Liver (tissue), 9 donors: ENCODE data around the gene STK39. TPM values are rescaled to one million over a fixed set of nuclear protein-coding genes. Genes with fewer than 3 reads are reported as not detected.

Experiments used
- DNase-seq: peaks from one replicate; pipeline ENCODE4 v3.0.0-alpha.2; 2017; ENCODE audit warnings: low spot score
- H3K27ac ChIP-seq, 2 donors: one replicate each; pipeline ENCODE4 v1.7.0; 2013; ENCODE audit warnings: inconsistent platforms in 2 of 2, low read length in 2 of 2, control low read depth in 1 of 2, low read depth in 1 of 2, mild to moderate bottlenecking in 1 of 2
- H3K27me3 ChIP-seq, 4 donors: one replicate each; pipeline versions ENCODE4 v1.6.1 to v1.7.0; 2013; ENCODE audit warnings: low read length in 3 of 4, inconsistent platforms in 1 of 4, mild to moderate bottlenecking in 1 of 4, moderate library complexity in 1 of 4; ENCODE audit not compliant: control insufficient read depth in 4 of 4, insufficient read depth in 4 of 4
- H3K36me3 ChIP-seq, 4 donors: one replicate each; pipeline versions ENCODE4 v1.6.1 to v1.7.0; 2013; ENCODE audit warnings: low read length in 3 of 4, mild to moderate bottlenecking in 3 of 4, low read depth in 1 of 4, moderate library complexity in 1 of 4; ENCODE audit not compliant: control insufficient read depth in 4 of 4, insufficient read depth in 3 of 4
- H3K4me1 ChIP-seq, 4 donors: one replicate each; pipeline versions ENCODE4 v1.6.1 to v1.7.0; 2013; ENCODE audit warnings: low read length in 3 of 4, mild to moderate bottlenecking in 3 of 4, moderate library complexity in 1 of 4; ENCODE audit not compliant: control insufficient read depth in 4 of 4, insufficient read depth in 4 of 4
- H3K4me3 ChIP-seq, 3 donors: one replicate each; pipeline versions ENCODE4 v1.6.1 to v1.7.0; 2013; ENCODE audit warnings: low read length in 3 of 3, control low read depth in 1 of 3, low read depth in 1 of 3, mild to moderate bottlenecking in 1 of 3
- H3K9ac ChIP-seq, 2 donors: one replicate each; pipeline ENCODE4 v1.7.0; 2013; ENCODE audit warnings: low read length in 2 of 2, mild to moderate bottlenecking in 2 of 2, moderate library complexity in 2 of 2, control low read depth in 1 of 2, low read depth in 1 of 2
- H3K9me3 ChIP-seq, 4 donors: one replicate each; pipeline versions ENCODE4 v1.6.1 to v1.7.0; 2013; ENCODE audit warnings: low read length in 3 of 4; ENCODE audit not compliant: control insufficient read depth in 4 of 4
- ATF3 ChIP-seq: IDR thresholded peaks from 2 replicates; pipeline ENCODE4 v1.6.1; 2016; ENCODE audit warnings: antibody characterized with exemption
- CTCF ChIP-seq: fragments of 150-350 bp; IDR thresholded peaks from 2 replicates; pipeline ENCODE4 v1.5.1; 2017; ENCODE audit warnings: improper control_type of control experiment, low read depth, low read length; ENCODE audit not compliant: missing input control
- EGR1 ChIP-seq, 2 donors: IDR thresholded peaks; 2 replicates each; pipeline ENCODE4 v1.6.1; 2016 to 2018; ENCODE audit warnings: antibody characterized with exemption in 2 of 2, low read depth in 2 of 2
- FOXA1 ChIP-seq: IDR thresholded peaks from 2 replicates; pipeline ENCODE4 v1.6.1; 2016; ENCODE audit warnings: antibody characterized with exemption
- GABPA ChIP-seq, 2 donors: IDR thresholded peaks in 1 of 2; conservative IDR thresholded peaks in 1 of 2; 2 replicates each; pipeline ENCODE4 v1.6.1; 2016; ENCODE audit warnings: antibody characterized with exemption in 2 of 2, mild to moderate bottlenecking in 1 of 2, moderate library complexity in 1 of 2
- HNF4A ChIP-seq, 2 donors: conservative IDR thresholded peaks; 2 replicates each; pipeline ENCODE4 v1.6.1; 2016; ENCODE audit warnings: antibody characterized with exemption in 2 of 2, mild to moderate bottlenecking in 2 of 2
- HNF4G ChIP-seq: IDR thresholded peaks from 2 replicates; pipeline ENCODE4 v1.6.1; 2016; ENCODE audit warnings: antibody characterized with exemption
- JUND ChIP-seq, 2 donors: IDR thresholded peaks; 2 replicates each; pipeline ENCODE4 v1.6.1; 2016; ENCODE audit warnings: antibody characterized with exemption in 2 of 2
- MAX ChIP-seq: IDR thresholded peaks from 2 replicates; pipeline ENCODE4 v1.6.1; 2016; ENCODE audit warnings: antibody characterized with exemption
- NR2F2 ChIP-seq: IDR thresholded peaks from 2 replicates; pipeline ENCODE4 v1.6.1; 2016; ENCODE audit warnings: antibody characterized with exemption
- RAD21 ChIP-seq, 2 donors: IDR thresholded peaks; 2 replicates each; pipeline ENCODE4 v1.6.1; 2016; ENCODE audit warnings: antibody characterized with exemption in 2 of 2, mild to moderate bottlenecking in 2 of 2
- REST ChIP-seq: IDR thresholded peaks from 2 replicates; pipeline ENCODE4 v1.6.1; 2016; ENCODE audit warnings: antibody characterized with exemption, mild to moderate bottlenecking
- RXRA ChIP-seq, 2 donors: IDR thresholded peaks; 2 replicates each; pipeline ENCODE4 v1.6.1; 2017 to 2018; ENCODE audit warnings: antibody characterized with exemption in 2 of 2, mild to moderate bottlenecking in 1 of 2
- SP1 ChIP-seq: IDR thresholded peaks from 2 replicates; pipeline ENCODE4 v1.6.1; 2018; ENCODE audit warnings: antibody characterized with exemption, mild to moderate bottlenecking
- TAF1 ChIP-seq: conservative IDR thresholded peaks from 2 replicates; pipeline ENCODE4 v1.6.1; 2016; ENCODE audit warnings: antibody characterized with exemption, mild to moderate bottlenecking
- YY1 ChIP-seq: IDR thresholded peaks from 2 replicates; pipeline ENCODE4 v1.6.1; 2016; ENCODE audit warnings: antibody characterized with exemption, mild to moderate bottlenecking
- WGBS: extraction: QIAGEN DNeasy Blood & Tissue Kit; methylation state at CpG from one replicate; pipeline ENCODE4 v1.1.7; 2013; 5-methylcytosine and 5-hydroxymethylcytosine counted together
- polyA plus RNA-seq, 2 donors: library from polyadenylated mRNA; stranded (reverse) in 1 of 2; unstranded in 1 of 2; fragments of 200-250 nt in 1 of 2; fragments of >200 nt in 1 of 2; fragmentation: Nextera tagmentation in 1 of 2; extraction: Ambion mirVana in 1 of 2; gene quantifications; one replicate each; pipeline versions ENCODE4 v1.2.1 to v1.2.3, GENCODE V29; 2013 to 2015
- total RNA-seq, 2 donors: library from RNA; depleted of rRNA; stranded (reverse); fragments of >200 nt; gene quantifications; one replicate each; pipeline ENCODE4 v1.2.3, GENCODE V29; 2014
- donor health status: healthy.
- donor health status: healthy.
- donor health status: healthy.
- donor health status: healthy.
- donor health status: healthy.

Gene STK39
- total and polyA plus RNA-seq, 4 donors, result 0.29 to 1.8 (median 0.73) TPM

GRCh38 chr2:168086851-168087250 is 160.5 kb downstream of the STK39 start:
- Histone ChIP-seq H3K36me3 (no peaks in the 10 kb centered on the region), H3K9me3 (no peaks in the 10 kb centered on the region), H3K4me1 (no peaks in the 10 kb centered on the region), H3K27ac (no peak overlapping the region), H3K4me3 (no peak overlapping the region), H3K9ac (no peak overlapping the region), H3K27me3 (no peaks in the 10 kb centered on the region)
- WGBS, result 64% methylated on average over 5 of the region's 5 CpGs
- DNase-seq, result no peak
- no peak for TF ChIP-seq EGR1 (IDR thresholded peaks at IDR 0.05; ENCODE audit: low read depth in 2 of 2)
- TF ChIP-seq SP1, result no peak
- TF ChIP-seq RXRA (IDR thresholded peaks at IDR 0.05), result no peak
- no peak for TF ChIP-seq RAD21 (IDR thresholded peaks at IDR 0.05)
- TF ChIP-seq TAF1, result no peak
- no peak for TF ChIP-seq ATF3
- TF ChIP-seq HNF4G, result no peak
- TF ChIP-seq REST, result no peak
- TF ChIP-seq YY1, result no peak
- TF ChIP-seq CTCF, result no peak
- no peak for TF ChIP-seq GABPA (IDR thresholded peaks at IDR 0.05 in 1 of 2, conservative IDR thresholded peaks at IDR 0.05 in 1 of 2)
- TF ChIP-seq NR2F2, result no peak

- 82% methylated on average over 4 of the region's 4 CpGs for WGBS
- no peaks in the 10 kb centered on the region for H3K27me3 ChIP-seq
- H3K9me3 ChIP-seq, result no peaks in the 10 kb centered on the region
- TF ChIP-seq GABPA (IDR thresholded peaks at IDR 0.05 in 1 of 2, conservative IDR thresholded peaks at IDR 0.05 in 1 of 2), result no peak
- TF ChIP-seq HNF4G, result no peak
- no peak for TF ChIP-seq FOXA1
- TF ChIP-seq MAX, result no peak
- no peak for TF ChIP-seq JUND (IDR thresholded peaks at IDR 0.05)
- TF ChIP-seq RAD21 (IDR thresholded peaks at IDR 0.05), result no peak
- no peak for TF ChIP-seq HNF4A (conservative IDR thresholded peaks at IDR 0.05)
- no peaks in the 10 kb centered on the region for H3K4me1 ChIP-seq
- DNase-seq, result no peak
- no peaks in the 10 kb centered on the region for H3K36me3 ChIP-seq
- H3K4me3 ChIP-seq, result no peak overlapping the region
- no peak overlapping the region for H3K9ac ChIP-seq
- no peak overlapping the region for H3K27ac ChIP-seq
These were observed 161.5 kb downstream of the STK39 start for GRCh38 chr2:168085801-168086361.
